GM21367 (cell line): ENCODE data around the gene SCNN1A.

Source experiments
- ATAC-seq: cut with Tn5 transposase; IDR thresholded peaks from one replicate; pipeline ENCODE4 v1.9.1; 2021; ENCODE audit not compliant: unreplicated experiment

The SCNN1A gene

GRCh38 chr12:6384499-6385436, 9.4 kb upstream of the SCNN1A start:
- ATAC-seq, result no peak

- ATAC-seq, result no peak
Measured at GRCh38 chr12:6383572-6384498, 8.5 kb upstream of the SCNN1A start, which contains the start of gene LTBR. TSS of gene LTBR (plus strand) at chr12:6384162. CDS start at chr12:6384359, 197 bp downstream.

- ATAC-seq, result no peak
Measured at GRCh38 chr12:6382982-6383381, 7.6 kb upstream of the SCNN1A start.

- ATAC-seq, result no peak
Measured at GRCh38 chr12:6382371-6382770, 7.0 kb upstream of the SCNN1A start.

- ATAC-seq, result no peak
Measured at GRCh38 chr12:6380141-6381121, 5.1 kb upstream of the SCNN1A start.

- ATAC-seq, result no peak
Measured at GRCh38 chr12:6378709-6379472, 3.5 kb upstream of the SCNN1A start.

GRCh38 chr12:6377667-6377994, 2.3 kb upstream of the SCNN1A start:
- ATAC-seq, result no peak

- ATAC-seq, result no peak
Measured at GRCh38 chr12:6376870-6377666, 1.7 kb upstream of the SCNN1A start.

- no peak for ATAC-seq
Measured at GRCh38 chr12:6376079-6376869, 911 bp upstream of the SCNN1A start.

- ATAC-seq, result no peak
Measured at GRCh38 chr12:6374786-6375160, 590 bp downstream of the SCNN1A start.

- ATAC-seq, result no peak
Measured at GRCh38 chr12:6374028-6374785, 1.2 kb downstream of the SCNN1A start.

- no peak for ATAC-seq
Measured at GRCh38 chr12:6373022-6373787, 2.2 kb downstream of the SCNN1A start.

- no peak for ATAC-seq
Measured at GRCh38 chr12:6372403-6373003, 2.9 kb downstream of the SCNN1A start.

GRCh38 chr12:6370994-6371754, 4.2 kb downstream of the SCNN1A start:
- no peak for ATAC-seq

- no peak for ATAC-seq
Measured at GRCh38 chr12:6370576-6370935, 4.8 kb downstream of the SCNN1A start.
